OCI-LY1 (cell line): ENCODE measurements around the gene CDH23.

Source experiments
- H2AFZ ChIP-seq: fragments of 200-600 bp; sonication (generic), shearing (Covaris generic); 2 replicates; pipeline ENCODE4 v1.6.0; 2014; ENCODE audit warnings: antibody characterized with exemption, mild to moderate bottlenecking, low read length
- H3F3A ChIP-seq: fragments of 200-600 bp; sonication (generic), shearing (Covaris generic); 2 replicates; pipeline ENCODE4 v1.6.0; 2014; ENCODE audit warnings: mild to moderate bottlenecking, antibody characterized with exemption, low read length, moderate library complexity; ENCODE audit not compliant: insufficient read depth
- H3K27ac ChIP-seq: fragments of 200-600 bp; sonication (generic); 2 replicates; pipeline ENCODE4 v1.5.1; 2014; ENCODE audit warnings: low read length, mixed run types, mild to moderate bottlenecking, low read depth; ENCODE audit not compliant: poor library complexity, severe bottlenecking
- H3K27me3 ChIP-seq: fragments of 200-600 bp; sonication (generic); 2 replicates; pipeline ENCODE4 v1.6.0; 2014; ENCODE audit warnings: antibody characterized with exemption, mild to moderate bottlenecking, low read length, moderate library complexity; ENCODE audit not compliant: insufficient read depth
- H3K36me3 ChIP-seq: fragments of 200-600 bp; sonication (generic); 2 replicates; pipeline ENCODE4 v1.6.1; 2014; ENCODE audit warnings: mild to moderate bottlenecking, antibody characterized with exemption, low read length, moderate library complexity, mixed read lengths; ENCODE audit not compliant: insufficient read depth
- H3K4me1 ChIP-seq: fragments of 200-600 bp; sonication (generic); 2 replicates; pipeline ENCODE4 v1.5.1; 2014; ENCODE audit warnings: mild to moderate bottlenecking, low read length, moderate library complexity; ENCODE audit not compliant: insufficient read depth, severe bottlenecking
- H3K4me2 ChIP-seq: fragments of 200-600 bp; sonication (generic), shearing (Covaris generic); 2 replicates; pipeline ENCODE4 v1.6.1; 2014; ENCODE audit warnings: low read length
- H3K4me3 ChIP-seq: fragments of 200-600 bp; sonication (generic); 2 replicates; pipeline ENCODE4 v1.5.1; 2014; ENCODE audit warnings: low read length, low read depth, mild to moderate bottlenecking, mixed read lengths; ENCODE audit not compliant: poor library complexity, severe bottlenecking
- H3K79me2 ChIP-seq: fragments of 200-600 bp; shearing (Covaris generic); 2 replicates; pipeline ENCODE4 v1.6.1; 2016; ENCODE audit warnings: mixed run types, low read length, mixed read lengths; ENCODE audit not compliant: insufficient read depth
- H3K9ac ChIP-seq: fragments of 200-600 bp; sonication (generic), shearing (Covaris generic); 2 replicates; pipeline ENCODE4 v1.6.1; 2014; ENCODE audit warnings: mild to moderate bottlenecking, low read length, mixed read lengths
- H3K9me2 ChIP-seq: fragments of 200-600 bp; sonication (generic), shearing (Covaris generic); 2 replicates; pipeline ENCODE4 v1.6.1; 2014; ENCODE audit warnings: low read depth, mild to moderate bottlenecking, low read length, mixed read lengths
- H3K9me3 ChIP-seq: fragments of 200-600 bp; shearing (Covaris generic); 2 replicates; pipeline ENCODE4 v1.6.1; 2014; ENCODE audit warnings: low read length, mixed read lengths
- H4K20me1 ChIP-seq: fragments of 200-600 bp; sonication (generic), shearing (Covaris generic); 2 replicates; pipeline ENCODE4 v1.6.0; 2016; ENCODE audit warnings: mild to moderate bottlenecking, low read length; ENCODE audit not compliant: insufficient read depth
- EZH2 ChIP-seq: fragments of 200-600 bp; sonication (generic), shearing (Covaris generic); IDR thresholded peaks from 2 replicates; pipeline ENCODE4 v1.8.0; 2017; ENCODE audit warnings: borderline replicate concordance, mixed run types, mild to moderate bottlenecking, antibody characterized with exemption, low read length, moderate library complexity, mixed read lengths
- TF ChIP-seq, protein P1 (sequence below): fragments of 200-600 bp; sonication (generic), shearing (Covaris generic); IDR thresholded peaks from 2 replicates; pipeline ENCODE4 v1.5.1; 2017; ENCODE audit warnings: mild to moderate bottlenecking, antibody characterized with exemption, low read length, moderate library complexity, mixed read lengths

Gene CDH23

GRCh38 chr10:71788954-71789353 lies 392.2 kb downstream of the CDH23 start:
- TF ChIP-seq, protein P1, sequence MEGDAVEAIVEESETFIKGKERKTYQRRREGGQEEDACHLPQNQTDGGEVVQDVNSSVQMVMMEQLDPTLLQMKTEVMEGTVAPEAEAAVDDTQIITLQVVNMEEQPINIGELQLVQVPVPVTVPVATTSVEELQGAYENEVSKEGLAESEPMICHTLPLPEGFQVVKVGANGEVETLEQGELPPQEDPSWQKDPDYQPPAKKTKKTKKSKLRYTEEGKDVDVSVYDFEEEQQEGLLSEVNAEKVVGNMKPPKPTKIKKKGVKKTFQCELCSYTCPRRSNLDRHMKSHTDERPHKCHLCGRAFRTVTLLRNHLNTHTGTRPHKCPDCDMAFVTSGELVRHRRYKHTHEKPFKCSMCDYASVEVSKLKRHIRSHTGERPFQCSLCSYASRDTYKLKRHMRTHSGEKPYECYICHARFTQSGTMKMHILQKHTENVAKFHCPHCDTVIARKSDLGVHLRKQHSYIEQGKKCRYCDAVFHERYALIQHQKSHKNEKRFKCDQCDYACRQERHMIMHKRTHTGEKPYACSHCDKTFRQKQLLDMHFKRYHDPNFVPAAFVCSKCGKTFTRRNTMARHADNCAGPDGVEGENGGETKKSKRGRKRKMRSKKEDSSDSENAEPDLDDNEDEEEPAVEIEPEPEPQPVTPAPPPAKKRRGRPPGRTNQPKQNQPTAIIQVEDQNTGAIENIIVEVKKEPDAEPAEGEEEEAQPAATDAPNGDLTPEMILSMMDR = no peak
- TF ChIP-seq EZH2 = no peak
- peaks cover 9% of the 10 kb centered on the region; the same call in 1 of the 2 replicates for H3K27me3 ChIP-seq
- H3K4me1 ChIP-seq = no peaks in the 10 kb centered on the region

DNA sequence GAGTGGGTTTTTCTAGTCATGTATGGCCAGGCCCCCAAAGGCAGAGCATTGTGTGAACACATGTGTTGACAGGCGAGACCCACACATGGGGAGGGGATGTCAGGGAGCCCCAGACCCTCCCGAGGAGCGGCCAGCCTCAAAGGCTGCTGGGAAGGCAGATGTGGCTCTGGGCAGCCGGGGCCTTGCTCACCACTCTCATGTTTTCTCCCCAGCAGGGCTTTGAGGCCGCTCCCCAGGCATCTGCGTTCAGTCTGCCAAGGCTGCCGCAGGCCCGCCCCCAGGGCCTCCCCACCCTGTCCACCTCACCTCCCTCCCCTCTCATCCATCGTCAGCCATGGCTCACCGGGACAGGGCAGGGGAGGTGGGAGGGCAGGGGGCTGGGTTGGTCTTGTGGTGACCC lies 393.2 kb downstream of the CDH23 start:
- H3K9me2 ChIP-seq = no peaks in the 10 kb centered on the region
- no peak overlapping the region for H3K9ac ChIP-seq
- no peak overlapping the region for H3K27ac ChIP-seq
- H3F3A ChIP-seq = no peaks in the 10 kb centered on the region
- H3K9me3 ChIP-seq = no peaks in the 10 kb centered on the region
- H3K79me2 ChIP-seq = no peaks in the 10 kb centered on the region
- H2AFZ ChIP-seq = no peak overlapping the region
- no peaks in the 10 kb centered on the region for H3K4me1 ChIP-seq
- TF ChIP-seq, protein P1 = no peak
- TF ChIP-seq EZH2 = no peak
- no peak overlapping the region for H3K4me3 ChIP-seq
- no peaks in the 10 kb centered on the region for H3K36me3 ChIP-seq
- H4K20me1 ChIP-seq = no peaks in the 10 kb centered on the region
- H3K27me3 ChIP-seq = peaks cover 9% of the 10 kb centered on the region; the same call in 1 of the 2 replicates
- H3K4me2 ChIP-seq = no peak overlapping the region

More at GRCh38 chr10:71788954-71789353, 392.2 kb downstream of the CDH23 start:
- H3K9me3 ChIP-seq = no peaks in the 10 kb centered on the region
- no peaks in the 10 kb centered on the region for H3K79me2 ChIP-seq
- no peaks in the 10 kb centered on the region for H4K20me1 ChIP-seq
- no peaks in the 10 kb centered on the region for H3F3A ChIP-seq
- no peaks in the 10 kb centered on the region for H3K9me2 ChIP-seq
- no peaks in the 10 kb centered on the region for H3K36me3 ChIP-seq
- H3K9ac ChIP-seq = no peak overlapping the region
- H3K27ac ChIP-seq = no peak overlapping the region
- H3K4me2 ChIP-seq = no peak overlapping the region
- no peak overlapping the region for H2AFZ ChIP-seq
- no peak overlapping the region for H3K4me3 ChIP-seq

- Histone ChIP-seq H2AFZ (no peak overlapping the region), H3K9ac (no peak overlapping the region), H3K4me2 (no peak overlapping the region), H3K27me3 (peaks cover 13% of the 10 kb centered on the region; the same call in 1 of the 2 replicates), H3K79me2 (no peaks in the 10 kb centered on the region), H3K27ac (no peak overlapping the region), H3K9me2 (no peaks in the 10 kb centered on the region), H3K36me3 (no peaks in the 10 kb centered on the region), H3K9me3 (no peaks in the 10 kb centered on the region), H3K4me1 (no peaks in the 10 kb centered on the region), H4K20me1 (no peaks in the 10 kb centered on the region), H3K4me3 (no peak overlapping the region), H3F3A (no peaks in the 10 kb centered on the region)
- TF ChIP-seq EZH2 = no peak
- TF ChIP-seq, protein P1 = no peak
These were observed 394.2 kb downstream of the CDH23 start for GRCh38 chr10:71790749-71791440.
